Muscle of leg (tissue), 11 donors: Measurements from ENCODE around the gene EFTUD2. TPM values are rescaled to one million over a fixed set of nuclear protein-coding genes. Genes with fewer than 3 reads are reported as not detected.
"Not testable (repeated sequence)": the region's sequence is repeated elsewhere in the genome, so short reads cannot be mapped to it uniquely, and the experiment has no call there.

Experiments used
- DNase-seq: peaks from one replicate; pipeline ENCODE4 v3.0.0; 2013
- H3K27ac ChIP-seq: one replicate; pipeline ENCODE4 v1.5.1; 2013; ENCODE audit warnings: mild to moderate bottlenecking, low read length, control low read depth
- H3K27me3 ChIP-seq: one replicate; pipeline ENCODE4 v1.6.1; 2013; ENCODE audit warnings: low read length; ENCODE audit not compliant: control insufficient read depth, insufficient read depth
- H3K36me3 ChIP-seq: one replicate; pipeline ENCODE4 v1.6.1; 2013; ENCODE audit warnings: low read length; ENCODE audit not compliant: control insufficient read depth, insufficient read depth
- H3K4me1 ChIP-seq: one replicate; pipeline ENCODE4 v1.6.1; 2013; ENCODE audit warnings: low read length; ENCODE audit not compliant: control insufficient read depth, insufficient read depth
- H3K4me3 ChIP-seq: one replicate; pipeline ENCODE4 v1.5.1; 2013; ENCODE audit warnings: low read length, control low read depth
- H3K9me3 ChIP-seq: replicated peaks from 2 replicates; pipeline ENCODE4 v1.6.1; 2013; ENCODE audit warnings: low read depth, low read length; ENCODE audit not compliant: control insufficient read depth
- WGBS: methylation state at CpG from one replicate; pipeline ENCODE4 v1.1.5; 2013; ENCODE audit warnings: missing lambda C conversion rate; ENCODE audit not compliant: insufficient coverage; 5-methylcytosine and 5-hydroxymethylcytosine counted together
- polyA plus RNA-seq, 8 donors: library from polyadenylated mRNA; unstranded; fragments of 120-200 nt; gene quantifications; one replicate each; pipeline versions ENCODE4 v1.2.1 to v1.2.3, GENCODE V29; 2013; ENCODE audit warnings: inconsistent platforms in 1 of 8, low replicate concordance in 1 of 8; ENCODE audit not compliant: insufficient read length in 8 of 8, insufficient read depth in 1 of 8
- total RNA-seq: library from RNA; stranded (reverse); fragments of 120-200 nt; gene quantifications from one replicate; pipeline ENCODE4 v1.2.4, GENCODE V29; 2013

EFTUD2 gene
- total and polyA plus RNA-seq, 9 donors = 53.4 to 76.4 (median 66.9) TPM

DNA sequence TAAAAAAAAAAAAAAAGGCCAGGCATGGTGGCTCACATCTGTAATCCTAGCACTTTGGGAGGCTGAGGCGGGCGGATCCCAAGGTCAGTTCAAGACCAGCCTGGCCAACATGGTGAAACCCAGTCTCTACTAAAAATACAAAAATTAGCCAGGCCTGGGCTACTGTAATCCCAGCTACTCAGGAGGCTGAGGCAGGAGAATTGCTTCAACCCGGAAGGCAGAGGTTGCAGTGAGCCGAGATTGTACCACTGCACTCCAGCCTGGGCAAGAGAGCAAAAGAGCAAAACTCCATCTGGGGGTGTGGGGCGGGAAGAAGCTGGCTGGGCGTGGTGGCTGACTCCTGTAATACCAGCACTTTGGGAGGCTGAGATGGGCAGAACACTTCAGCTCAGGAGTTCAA, 80.7 kb downstream of the EFTUD2 start:
- H3K4me3 ChIP-seq, H3K4me1 ChIP-seq, DNase-seq, H3K36me3 ChIP-seq, H3K27me3 ChIP-seq, H3K9me3 ChIP-seq, H3K27ac ChIP-seq: not testable (repeated sequence)
- 93% methylated on average over 6 of the region's 6 CpGs for WGBS

DNA sequence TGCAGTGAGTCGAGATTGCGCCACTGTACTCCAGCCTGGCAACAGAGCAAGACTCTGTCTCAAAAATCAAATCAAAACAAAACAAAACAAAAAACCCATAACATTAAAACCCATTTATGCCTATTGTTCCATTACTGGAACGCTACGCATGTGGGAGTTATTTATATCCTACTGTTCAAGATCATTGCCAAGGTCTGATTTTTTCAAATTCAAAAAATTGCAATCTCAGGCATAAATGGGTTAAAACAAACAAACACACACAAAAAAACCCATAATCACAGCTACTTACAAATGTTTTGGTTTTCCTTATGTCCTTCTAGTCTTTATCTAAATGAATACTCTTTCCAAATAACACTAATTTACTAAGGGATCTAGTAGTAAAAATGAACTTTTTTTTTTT, 87.0 kb downstream of the EFTUD2 start:
- no CpG with 5 or more reads among the region's 4 CpGs for WGBS

DNA sequence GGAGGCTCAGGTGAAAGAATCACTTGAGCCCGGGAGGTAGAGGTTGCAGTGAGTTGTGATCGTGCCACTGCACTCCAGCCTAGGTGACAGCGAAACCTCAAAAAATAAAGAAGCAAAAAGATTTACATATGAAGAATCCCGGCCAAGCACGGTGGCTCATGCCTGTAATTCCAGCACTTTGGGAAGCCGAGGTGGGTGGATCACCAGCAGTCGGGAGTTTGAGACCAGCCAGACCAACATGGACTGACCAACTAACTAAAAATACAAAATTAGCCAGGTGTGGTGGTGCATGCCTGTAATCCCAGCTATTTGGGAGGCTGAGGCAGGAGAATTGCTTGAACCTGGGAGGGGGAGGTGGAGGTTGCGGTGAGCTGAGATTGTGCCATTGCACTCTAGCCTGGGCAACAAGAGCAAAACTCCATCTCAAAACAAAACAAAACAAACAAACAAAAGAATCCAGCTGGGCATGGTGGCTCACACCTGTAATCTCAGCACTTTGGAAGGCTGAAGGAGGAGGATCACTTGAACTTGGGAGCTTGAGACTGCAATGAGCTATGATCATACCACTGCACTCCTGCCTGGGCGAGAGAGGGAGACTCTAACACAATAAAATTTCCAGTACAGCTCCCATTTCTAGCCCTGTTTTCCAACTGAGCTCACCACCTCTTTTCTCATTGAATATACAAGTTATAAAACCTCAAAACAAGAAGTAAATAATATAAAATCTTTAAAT, 90.4 kb downstream of the EFTUD2 start:
- not testable (repeated sequence) for H3K9me3 ChIP-seq, H3K4me1 ChIP-seq, H3K27me3 ChIP-seq, H3K27ac ChIP-seq, H3K4me3 ChIP-seq, DNase-seq
- WGBS = 92% methylated on average over 6 of the region's 9 CpGs
- H3K36me3 ChIP-seq = peaks cover 20% of the 10 kb centered on the region

More for the DNA sequence above, 87.0 kb downstream of the EFTUD2 start:
- Histone ChIP-seq H3K4me3 (no peak overlapping the region), H3K27ac (no peak overlapping the region), H3K9me3 (no peaks in the 10 kb centered on the region), H3K27me3 (no peaks in the 10 kb centered on the region), H3K36me3 (no peaks in the 10 kb centered on the region), H3K4me1 (peaks cover 2% of the 10 kb centered on the region)
- no peak for DNase-seq

DNA sequence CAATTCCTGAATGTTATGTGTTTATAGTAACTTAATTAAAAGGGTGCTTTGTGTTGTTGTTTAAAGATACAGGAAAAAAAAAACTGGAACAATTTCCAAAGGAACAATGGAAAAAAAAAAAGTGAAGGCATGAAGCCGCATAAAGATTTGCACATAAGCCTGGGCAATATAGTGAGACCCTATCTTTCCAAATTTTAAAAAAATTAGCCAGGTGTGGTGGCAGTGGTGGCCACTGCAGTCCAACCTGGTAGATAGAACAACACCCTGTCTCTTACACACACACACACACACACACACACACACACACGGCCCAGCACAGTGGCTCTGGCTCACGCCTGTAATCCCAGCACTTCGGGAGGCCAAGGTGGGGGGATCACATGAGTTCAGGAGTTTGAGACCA, 91.1 kb downstream of the EFTUD2 start:
- H3K9me3 ChIP-seq = no peaks in the 10 kb centered on the region
- H3K4me1 ChIP-seq = peaks cover 8% of the 10 kb centered on the region

GRCh38 chr17:44807817-44808155, 91.5 kb downstream of the EFTUD2 start:
- H3K4me3 ChIP-seq = no peak overlapping the region
- no peaks in the 10 kb centered on the region for H3K27me3 ChIP-seq
- no peaks in the 10 kb centered on the region for H3K9me3 ChIP-seq
- no CpG with 5 or more reads among the region's 3 CpGs for WGBS
- peaks cover 8% of the 10 kb centered on the region for H3K4me1 ChIP-seq
- peak; percentile 49 for DNase-seq
- H3K27ac ChIP-seq = no peak overlapping the region
- peaks cover 27% of the 10 kb centered on the region for H3K36me3 ChIP-seq

More for the DNA sequence above, 91.1 kb downstream of the EFTUD2 start:
- Histone ChIP-seq H3K27ac (no peak overlapping the region), H3K4me3 (no peak overlapping the region), H3K36me3 (peaks cover 26% of the 10 kb centered on the region), H3K27me3 (no peaks in the 10 kb centered on the region)
- WGBS = no CpG with 5 or more reads among the region's 4 CpGs
- no peak for DNase-seq

DNA sequence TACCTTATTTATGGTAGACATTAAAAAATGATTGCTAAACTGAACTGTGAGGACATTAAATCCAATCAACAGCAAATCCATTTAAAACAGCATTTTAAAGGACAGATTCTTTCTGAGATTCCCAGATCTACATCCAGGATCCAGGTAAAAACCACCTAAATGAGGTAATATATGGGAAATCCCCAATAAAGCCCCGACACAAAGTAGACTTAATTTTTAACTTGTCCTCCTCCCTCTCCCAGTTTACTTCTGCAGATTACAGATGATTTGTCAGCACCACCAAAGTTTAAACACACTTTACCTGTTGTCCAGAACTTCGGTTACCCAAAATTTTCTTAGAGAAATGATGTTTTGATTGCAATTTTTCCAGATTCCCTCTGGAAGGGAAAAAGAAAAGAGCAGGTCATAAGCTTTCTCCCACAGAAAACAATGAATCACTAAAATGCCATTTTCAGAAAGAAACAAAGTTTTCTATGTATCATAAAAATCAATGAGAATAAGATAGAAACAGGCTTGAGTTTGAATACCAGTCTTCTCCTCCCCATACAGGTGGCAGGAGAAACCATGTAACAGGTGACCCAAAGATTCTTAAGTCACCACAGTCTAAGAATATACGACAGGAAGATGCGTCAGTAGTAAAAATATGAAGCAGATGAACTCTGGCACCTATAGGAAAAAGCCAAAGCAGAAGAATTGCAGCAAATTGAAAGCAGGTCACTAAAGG, 92.0 kb downstream of the EFTUD2 start:
- peaks cover 8% of the 10 kb centered on the region for H3K4me1 ChIP-seq
- no peak overlapping the region for H3K4me3 ChIP-seq
- WGBS = no CpG with 5 or more reads among the region's 4 CpGs
- H3K9me3 ChIP-seq = no peaks in the 10 kb centered on the region
- peaks cover 27% of the 10 kb centered on the region for H3K36me3 ChIP-seq
- no peak overlapping the region for H3K27ac ChIP-seq
- DNase-seq = no peak
- no peaks in the 10 kb centered on the region for H3K27me3 ChIP-seq

DNA sequence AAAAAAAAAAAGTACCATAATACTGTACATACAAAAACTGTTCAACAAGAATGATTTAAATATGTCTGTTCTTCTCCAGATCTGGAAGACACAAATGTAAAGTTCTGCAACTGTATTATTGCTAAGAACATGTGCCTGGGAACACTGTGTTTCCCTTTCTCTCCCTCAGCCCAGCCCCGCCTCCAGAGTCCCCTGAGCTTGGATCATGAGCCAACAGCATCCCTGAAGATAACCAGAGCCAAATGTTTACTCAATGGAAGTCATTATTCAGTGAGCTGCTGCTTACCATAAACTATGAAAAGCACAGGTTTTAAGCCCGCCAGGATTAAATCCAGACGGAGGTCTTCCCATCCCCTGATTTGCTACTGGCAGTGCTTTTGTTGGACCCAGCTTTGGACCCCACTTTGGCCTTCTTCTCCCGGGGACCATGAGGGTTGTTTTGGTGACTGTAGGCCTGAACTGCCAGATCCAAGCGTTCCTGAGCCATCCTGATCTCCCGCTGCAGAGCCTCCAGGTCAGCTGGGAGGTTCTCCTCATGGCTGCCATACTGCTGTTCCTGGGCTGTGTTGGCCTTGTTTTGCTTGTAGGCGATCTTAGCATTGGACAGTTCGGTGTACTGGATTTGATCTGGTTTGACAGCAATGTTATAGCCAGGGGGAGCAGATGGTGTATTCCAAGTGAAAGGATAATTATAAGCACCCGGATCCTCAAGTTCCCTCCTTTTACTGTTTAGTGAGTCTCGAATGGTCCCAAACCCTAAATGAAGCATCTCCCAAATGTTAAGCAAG, 94.7 kb downstream of the EFTUD2 start:
- Histone ChIP-seq H3K27ac (peak overlapping the region; percentile 9), H3K27me3 (no peaks in the 10 kb centered on the region), H3K9me3 (no peaks in the 10 kb centered on the region), H3K4me3 (no peak overlapping the region), H3K36me3 (peaks cover 36% of the 10 kb centered on the region), H3K4me1 (peaks cover 8% of the 10 kb centered on the region)
- 60% methylated on average over 6 of the region's 10 CpGs for WGBS
- DNase-seq = peak; percentile 89

DNA sequence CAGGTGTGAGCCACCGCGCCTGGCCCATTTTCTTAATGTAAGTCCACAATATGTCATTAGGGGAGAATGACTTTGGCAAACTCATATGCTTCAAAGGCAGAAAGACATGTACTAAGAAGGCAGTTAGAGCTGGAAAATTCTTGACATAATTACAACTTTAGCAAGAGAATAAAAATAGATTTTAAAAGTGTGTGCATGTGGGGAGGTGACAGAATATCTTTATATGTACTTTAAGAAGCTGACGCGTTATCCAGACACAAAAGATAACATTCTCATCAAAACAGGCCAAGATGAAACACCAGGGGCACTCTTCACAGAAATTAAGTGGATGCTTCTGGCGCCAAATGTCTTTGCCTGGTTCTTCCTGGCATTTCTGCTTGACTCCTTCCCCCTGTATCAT, 97.4 kb downstream of the EFTUD2 start:
- H3K27ac ChIP-seq = no peak overlapping the region
- no peak overlapping the region for H3K4me3 ChIP-seq
- no peak for DNase-seq
- H3K27me3 ChIP-seq = no peaks in the 10 kb centered on the region
- peaks cover 5% of the 10 kb centered on the region for H3K4me1 ChIP-seq
- 90% methylated on average over 2 of the region's 5 CpGs for WGBS
- no peaks in the 10 kb centered on the region for H3K9me3 ChIP-seq
- H3K36me3 ChIP-seq = peaks cover 46% of the 10 kb centered on the region
